ENCODE results near the gene TRA2A.

DNA sequence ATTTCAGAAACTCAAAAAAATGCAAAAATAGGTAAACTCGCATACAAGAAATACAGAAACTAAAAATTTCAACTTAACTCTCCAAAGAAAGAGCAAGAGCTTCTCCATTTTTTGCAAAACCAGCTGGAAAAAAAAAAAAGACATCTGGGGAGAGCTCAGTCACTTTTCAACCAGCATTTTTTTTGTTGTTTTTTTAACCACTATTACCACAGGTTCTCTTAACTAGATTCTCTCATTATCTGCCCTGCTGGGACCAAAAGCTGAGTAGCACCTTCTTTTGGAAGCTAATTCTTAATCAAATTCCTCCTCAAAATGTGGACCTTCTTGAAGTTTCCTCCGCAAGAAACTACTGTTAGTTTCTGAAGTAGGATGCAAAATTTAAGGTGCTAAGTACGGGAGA lies 75.7 kb downstream of the TRA2A start:
- TF ChIP-seq, protein P1, sequence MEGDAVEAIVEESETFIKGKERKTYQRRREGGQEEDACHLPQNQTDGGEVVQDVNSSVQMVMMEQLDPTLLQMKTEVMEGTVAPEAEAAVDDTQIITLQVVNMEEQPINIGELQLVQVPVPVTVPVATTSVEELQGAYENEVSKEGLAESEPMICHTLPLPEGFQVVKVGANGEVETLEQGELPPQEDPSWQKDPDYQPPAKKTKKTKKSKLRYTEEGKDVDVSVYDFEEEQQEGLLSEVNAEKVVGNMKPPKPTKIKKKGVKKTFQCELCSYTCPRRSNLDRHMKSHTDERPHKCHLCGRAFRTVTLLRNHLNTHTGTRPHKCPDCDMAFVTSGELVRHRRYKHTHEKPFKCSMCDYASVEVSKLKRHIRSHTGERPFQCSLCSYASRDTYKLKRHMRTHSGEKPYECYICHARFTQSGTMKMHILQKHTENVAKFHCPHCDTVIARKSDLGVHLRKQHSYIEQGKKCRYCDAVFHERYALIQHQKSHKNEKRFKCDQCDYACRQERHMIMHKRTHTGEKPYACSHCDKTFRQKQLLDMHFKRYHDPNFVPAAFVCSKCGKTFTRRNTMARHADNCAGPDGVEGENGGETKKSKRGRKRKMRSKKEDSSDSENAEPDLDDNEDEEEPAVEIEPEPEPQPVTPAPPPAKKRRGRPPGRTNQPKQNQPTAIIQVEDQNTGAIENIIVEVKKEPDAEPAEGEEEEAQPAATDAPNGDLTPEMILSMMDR (IDR thresholded peaks at IDR 0.05) = no peak
- no peak for TF ChIP-seq POLR2A (IDR thresholded peaks at IDR 0.05; ENCODE audit: low read depth)
